Gastrocnemius medialis (tissue), 4 donors: ENCODE results near the gene C2orf72. TPM values are rescaled to one million over a fixed set of nuclear protein-coding genes. Genes with fewer than 3 reads are reported as not detected.

Experiments used
- ATAC-seq, 2 donors: fragments of 150-250 bp; one replicate each; pipeline ENCODE4 v1.9.1; 2016
- DNase-seq, 2 donors: peaks; one replicate each; pipeline ENCODE4 v3.0.0-alpha.2; 2019
- H3K27ac ChIP-seq, 4 donors: fragments of 200-600 bp; sonication (generic); 1 replicate in 1 of 4; 2 replicates in 3 of 4; pipeline ENCODE4 v1.5.1; 2016 to 2018; ENCODE audit warnings: mild to moderate bottlenecking in 2 of 4, moderate library complexity in 1 of 4
- H3K27me3 ChIP-seq, 3 donors: fragments of 200-600 bp; sonication (generic) in 2 of 3; 1 replicate in 1 of 3; 2 replicates in 2 of 3; pipeline versions ENCODE4 v1.5.1 to v1.6.0; 2016 to 2019; ENCODE audit warnings: mild to moderate bottlenecking in 1 of 3, moderate library complexity in 1 of 3
- H3K36me3 ChIP-seq, 2 donors: fragments of 200-600 bp; sonication (generic) in 1 of 2; one replicate each; pipeline ENCODE4 v1.5.1; 2017 to 2018
- H3K4me1 ChIP-seq, 2 donors: fragments of 200-600 bp; sonication (generic) in 1 of 2; one replicate each; pipeline ENCODE4 v1.5.1; 2016 to 2017; ENCODE audit warnings: mild to moderate bottlenecking in 2 of 2
- H3K4me3 ChIP-seq, 4 donors: fragments of 200-600 bp; sonication (generic) in 3 of 4; 1 replicate in 1 of 4; 2 replicates in 3 of 4; pipeline ENCODE4 v1.5.1; 2016 to 2019; ENCODE audit warnings: mild to moderate bottlenecking in 2 of 4
- H3K9me3 ChIP-seq, 3 donors: fragments of 200-600 bp; sonication (generic) in 2 of 3; 1 replicate in 1 of 3; 2 replicates in 2 of 3; pipeline ENCODE4 v1.5.1; 2016 to 2019
- POLR2A ChIP-seq, 2 donors: fragments of 450-650 bp; IDR thresholded peaks; one replicate each; pipeline ENCODE4 v1.6.1; 2017; ENCODE audit warnings: antibody characterized with exemption in 2 of 2, mild to moderate bottlenecking in 2 of 2, moderate library complexity in 2 of 2
- in situ Hi-C, 4 donors: fragments of 200-750 bp; cut with MboI; loops; one replicate each; pipeline versions ENCODE4 v1.15.0 to v1.8.0; 2017; ENCODE audit warnings: low sequenced_read_pairs in 4 of 4
- intact Hi-C: fragments of 100-400 bp; cut with DNase I; formaldehyde crosslinking; loops from one replicate; pipeline ENCODE4 v1.15.1; 2023; ENCODE audit warnings: low total_unique reads
- total RNA-seq, 4 donors: library from RNA; depleted of rRNA; stranded (reverse); fragments of >200 nt; gene quantifications; one replicate each; pipeline versions ENCODE4 v1.1.0 to v1.2.3, GENCODE V29; 2016
- TF ChIP-seq, protein P1 (sequence below), 5 experiments: fragments of 450-650 bp in 3 of 5; fragments of 200-600 bp in 2 of 5; sonication (generic) in 2 of 5; IDR thresholded peaks in 4 of 5; conservative IDR thresholded peaks in 1 of 5; 1 replicate in 4 of 5; 2 replicates in 1 of 5; pipeline ENCODE4 v1.5.1; 2016 to 2019; ENCODE audit warnings: antibody characterized with exemption in 5 of 5, mild to moderate bottlenecking in 3 of 5, moderate library complexity in 3 of 5

C2orf72 gene
- total RNA-seq, 4 donors from 2014 or later: 0.10 to 0.44 (median 0.15) TPM; not detected in 1

- Histone ChIP-seq H3K27ac (no peak overlapping the region), H3K9me3 (no peaks in the 10 kb centered on the region), H3K27me3 (peaks cover 13 to 17% (median 14%) of the 10 kb centered on the region in 3 donors), H3K4me1 (peaks cover 0 to 4% of the 10 kb centered on the region in 2 donors), H3K4me3 (no peak overlapping the region), H3K36me3 (no peaks in the 10 kb centered on the region)
- in situ Hi-C loops (loop anchor here in 1 of 4 donors (5.0 kb wide), 1 partner anchor 169 kb away; no protein-coding TSS in a partner anchor), intact Hi-C loops (no loop called here)
- TF ChIP-seq, protein P1, sequence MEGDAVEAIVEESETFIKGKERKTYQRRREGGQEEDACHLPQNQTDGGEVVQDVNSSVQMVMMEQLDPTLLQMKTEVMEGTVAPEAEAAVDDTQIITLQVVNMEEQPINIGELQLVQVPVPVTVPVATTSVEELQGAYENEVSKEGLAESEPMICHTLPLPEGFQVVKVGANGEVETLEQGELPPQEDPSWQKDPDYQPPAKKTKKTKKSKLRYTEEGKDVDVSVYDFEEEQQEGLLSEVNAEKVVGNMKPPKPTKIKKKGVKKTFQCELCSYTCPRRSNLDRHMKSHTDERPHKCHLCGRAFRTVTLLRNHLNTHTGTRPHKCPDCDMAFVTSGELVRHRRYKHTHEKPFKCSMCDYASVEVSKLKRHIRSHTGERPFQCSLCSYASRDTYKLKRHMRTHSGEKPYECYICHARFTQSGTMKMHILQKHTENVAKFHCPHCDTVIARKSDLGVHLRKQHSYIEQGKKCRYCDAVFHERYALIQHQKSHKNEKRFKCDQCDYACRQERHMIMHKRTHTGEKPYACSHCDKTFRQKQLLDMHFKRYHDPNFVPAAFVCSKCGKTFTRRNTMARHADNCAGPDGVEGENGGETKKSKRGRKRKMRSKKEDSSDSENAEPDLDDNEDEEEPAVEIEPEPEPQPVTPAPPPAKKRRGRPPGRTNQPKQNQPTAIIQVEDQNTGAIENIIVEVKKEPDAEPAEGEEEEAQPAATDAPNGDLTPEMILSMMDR (IDR thresholded peaks at IDR 0.05 in 4 of 5, conservative IDR thresholded peaks at IDR 0.05 in 1 of 5): no peak
- TF ChIP-seq POLR2A (IDR thresholded peaks at IDR 0.05): no peak
- ATAC-seq (no peak), DNase-seq (no peak)
These were observed 45.7 kb upstream of the C2orf72 start for GRCh38 chr2:230991598-230991997.

DNA sequence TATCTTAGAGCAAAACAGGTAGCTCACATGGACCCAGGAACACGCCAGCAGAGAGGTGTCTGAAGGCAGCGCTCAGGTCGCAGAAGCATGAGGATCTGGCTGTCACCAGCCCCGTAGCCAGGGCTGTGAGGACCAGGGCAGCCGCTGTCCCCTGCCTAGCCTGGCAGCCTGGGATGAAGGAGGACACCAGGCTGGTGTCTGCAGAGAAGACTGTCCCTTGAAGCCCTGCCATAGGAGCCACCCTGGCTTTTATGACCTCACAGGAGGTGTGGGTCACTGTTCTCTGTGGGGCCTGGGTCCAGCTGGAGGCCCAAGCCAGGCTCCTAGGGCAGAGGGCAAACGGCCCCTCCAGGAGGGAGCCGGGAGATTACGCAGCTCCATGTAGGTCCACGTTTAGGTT, 41.5 kb upstream of the C2orf72 start, which contains the start of gene SPATA3:
TSS of gene SPATA3 (plus strand) at position 301 of the 400 bp plus-strand sequence. CDS start 113 bp downstream, outside the sequence.
- Histone ChIP-seq H3K27ac (no peak within 1 kb of the TSS), H3K4me3 (no peak within 1 kb of the TSS), H3K4me1 (no peaks in the 10 kb centered on the region), H3K9me3 (no peaks in the 10 kb centered on the region), H3K36me3 (no peaks in the 10 kb centered on the region), H3K27me3 (peaks cover 13 to 21% (median 21%) of the 10 kb centered on the region in 3 donors)
- no peak for DNase-seq
- no peak for ATAC-seq
- intact Hi-C loops: no loop called here
- TF ChIP-seq, protein P1 (IDR thresholded peaks at IDR 0.05 in 4 of 5, conservative IDR thresholded peaks at IDR 0.05 in 1 of 5): no peak
- no peak for TF ChIP-seq POLR2A (IDR thresholded peaks at IDR 0.05)
- in situ Hi-C loops: no loop called here

GRCh38 chr2:230996661-230997060, 40.7 kb upstream of the C2orf72 start:
- no peak for TF ChIP-seq POLR2A (IDR thresholded peaks at IDR 0.05)
- TF ChIP-seq, protein P1 (IDR thresholded peaks at IDR 0.05 in 4 of 5, conservative IDR thresholded peaks at IDR 0.05 in 1 of 5): no peak
- no peak for ATAC-seq
- Histone ChIP-seq H3K4me1 (no peaks in the 10 kb centered on the region), H3K27ac (no peak overlapping the region), H3K27me3 (peaks cover 14 to 21% (median 15%) of the 10 kb centered on the region in 3 donors), H3K9me3 (no peaks in the 10 kb centered on the region), H3K36me3 (no peaks in the 10 kb centered on the region), H3K4me3 (no peak overlapping the region)
- in situ Hi-C loops: no loop called here
- intact Hi-C loops: no loop called here
- DNase-seq: no peak

DNA sequence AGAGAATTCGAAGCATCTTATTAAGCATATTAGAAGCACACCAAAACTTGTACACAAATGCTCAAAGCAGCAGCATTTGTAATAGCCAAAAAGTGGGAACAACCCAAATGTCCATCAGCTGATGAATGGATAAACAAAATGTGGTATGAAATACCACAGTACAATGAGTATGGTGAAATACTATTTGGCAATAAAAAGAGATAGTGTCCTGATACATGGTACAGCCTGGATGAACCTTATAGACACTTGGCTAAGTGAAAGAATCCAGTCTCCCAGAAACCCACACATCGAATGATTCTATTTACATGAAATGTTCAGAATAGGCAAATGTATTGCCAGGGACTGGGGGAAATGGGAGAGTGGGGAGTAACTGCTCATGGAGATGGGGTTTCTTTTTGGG, 38.4 kb upstream of the C2orf72 start:
- Histone ChIP-seq H3K4me3 (no peak overlapping the region), H3K27ac (no peak overlapping the region), H3K4me1 (no peaks in the 10 kb centered on the region), H3K36me3 (no peaks in the 10 kb centered on the region), H3K27me3 (peaks cover 11 to 20% (median 12%) of the 10 kb centered on the region in 3 donors), H3K9me3 (no peaks in the 10 kb centered on the region)
- in situ Hi-C loops (no loop called here), intact Hi-C loops (no loop called here)
- no peak for TF ChIP-seq POLR2A (IDR thresholded peaks at IDR 0.05)
- TF ChIP-seq, protein P1 (IDR thresholded peaks at IDR 0.05 in 4 of 5, conservative IDR thresholded peaks at IDR 0.05 in 1 of 5): no peak
- ATAC-seq (no peak), DNase-seq (no peak)

DNA sequence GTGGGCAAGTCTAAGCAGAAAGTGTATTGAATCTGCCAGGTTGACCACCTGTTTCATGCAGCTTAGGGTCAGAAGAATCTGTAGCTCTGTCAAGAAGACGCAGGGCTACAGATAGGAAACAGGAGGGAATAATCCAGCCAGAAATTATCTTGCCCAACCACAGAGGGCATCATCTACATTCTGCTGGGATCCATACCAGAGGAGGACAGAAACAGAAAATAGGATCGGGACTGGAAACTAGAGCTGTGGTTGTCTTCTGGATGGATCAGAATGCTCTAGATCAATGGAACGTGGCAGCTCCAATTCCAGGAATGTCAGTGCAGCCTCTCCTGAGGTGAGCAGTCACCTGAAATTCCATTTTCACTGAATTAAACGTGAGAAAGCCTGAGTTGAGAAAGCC, 37.8 kb upstream of the C2orf72 start:
- no peak overlapping the region for H3K27ac ChIP-seq
- in situ Hi-C loops: no loop called here
- intact Hi-C loops: no loop called here

More for the DNA sequence above, 37.8 kb upstream of the C2orf72 start:
- H3K4me1 ChIP-seq: no peaks in the 10 kb centered on the region
- no peak for DNase-seq
- no peak for TF ChIP-seq POLR2A (IDR thresholded peaks at IDR 0.05)
- TF ChIP-seq, protein P1 (IDR thresholded peaks at IDR 0.05 in 4 of 5, conservative IDR thresholded peaks at IDR 0.05 in 1 of 5): no peak
- no peak for ATAC-seq
- H3K27me3 ChIP-seq: peaks cover 9 to 19% (median 12%) of the 10 kb centered on the region in 3 donors
- no peak overlapping the region for H3K4me3 ChIP-seq
- no peaks in the 10 kb centered on the region for H3K9me3 ChIP-seq
- no peaks in the 10 kb centered on the region for H3K36me3 ChIP-seq
